ENCODE data around the gene FMN1. TPM values are rescaled to one million over a fixed set of nuclear protein-coding genes. Genes with fewer than 3 reads are reported as not detected.

The FMN1 gene
- total and polyA plus RNA-seq, 2 donors from 2014 or later: 0.71 to 44.8 TPM

GRCh38 chr15:33040496-33040895 is 154.0 kb downstream of the FMN1 start:
- H3K4me1 ChIP-seq (ENCODE audit: control insufficient read depth in 2 of 3, insufficient read depth in 2 of 3, low read depth in 1 of 3, low read length in 3 of 3): peaks cover 0 to 3% (median 0%) of the 10 kb centered on the region in 3 donors
- H3K9ac ChIP-seq (ENCODE audit: low read length in 3 of 3): no peak overlapping the region
- no peak for FAIRE-seq
- no peak overlapping the region for H3K4me3 ChIP-seq (ENCODE audit: low read length in 3 of 3)
- intact Hi-C loops (cut with DNase I): no loop called here
- H3K27me3 ChIP-seq (ENCODE audit: control insufficient read depth, insufficient read depth, low read length): no peaks in the 10 kb centered on the region
- H3K27ac ChIP-seq (ENCODE audit: low read depth in 2 of 2, low read length in 2 of 2): no peak overlapping the region
- DNase-seq: no peak
- H3K36me3 ChIP-seq (ENCODE audit: control insufficient read depth in 2 of 3, insufficient read depth in 3 of 3, low read length in 3 of 3): no peaks in the 10 kb centered on the region
- H3K9me3 ChIP-seq (ENCODE audit: control insufficient read depth in 2 of 3, insufficient read depth in 1 of 3, low read length in 3 of 3): peaks cover 0 to 2% (median 0%) of the 10 kb centered on the region in 3 donors
- TF ChIP-seq, protein P1, sequence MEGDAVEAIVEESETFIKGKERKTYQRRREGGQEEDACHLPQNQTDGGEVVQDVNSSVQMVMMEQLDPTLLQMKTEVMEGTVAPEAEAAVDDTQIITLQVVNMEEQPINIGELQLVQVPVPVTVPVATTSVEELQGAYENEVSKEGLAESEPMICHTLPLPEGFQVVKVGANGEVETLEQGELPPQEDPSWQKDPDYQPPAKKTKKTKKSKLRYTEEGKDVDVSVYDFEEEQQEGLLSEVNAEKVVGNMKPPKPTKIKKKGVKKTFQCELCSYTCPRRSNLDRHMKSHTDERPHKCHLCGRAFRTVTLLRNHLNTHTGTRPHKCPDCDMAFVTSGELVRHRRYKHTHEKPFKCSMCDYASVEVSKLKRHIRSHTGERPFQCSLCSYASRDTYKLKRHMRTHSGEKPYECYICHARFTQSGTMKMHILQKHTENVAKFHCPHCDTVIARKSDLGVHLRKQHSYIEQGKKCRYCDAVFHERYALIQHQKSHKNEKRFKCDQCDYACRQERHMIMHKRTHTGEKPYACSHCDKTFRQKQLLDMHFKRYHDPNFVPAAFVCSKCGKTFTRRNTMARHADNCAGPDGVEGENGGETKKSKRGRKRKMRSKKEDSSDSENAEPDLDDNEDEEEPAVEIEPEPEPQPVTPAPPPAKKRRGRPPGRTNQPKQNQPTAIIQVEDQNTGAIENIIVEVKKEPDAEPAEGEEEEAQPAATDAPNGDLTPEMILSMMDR (IDR thresholded peaks at IDR 0.05; ENCODE audit: borderline replicate concordance, extremely low read depth, insufficient read depth): no peak

- Histone ChIP-seq H3K27ac (ENCODE audit: low read depth in 2 of 2, low read length in 2 of 2) (no peak overlapping the region), H3K27me3 (ENCODE audit: control insufficient read depth, insufficient read depth, low read length) (no peaks in the 10 kb centered on the region), H3K4me3 (ENCODE audit: low read length in 3 of 3) (no peak overlapping the region), H3K4me1 (ENCODE audit: control insufficient read depth in 2 of 3, insufficient read depth in 2 of 3, low read depth in 1 of 3, low read length in 3 of 3) (no peaks in the 10 kb centered on the region), H3K36me3 (ENCODE audit: control insufficient read depth in 2 of 3, insufficient read depth in 3 of 3, low read length in 3 of 3) (no peaks in the 10 kb centered on the region), H3K9me3 (ENCODE audit: control insufficient read depth in 2 of 3, insufficient read depth in 1 of 3, low read length in 3 of 3) (no peaks in the 10 kb centered on the region), H3K9ac (ENCODE audit: low read length in 3 of 3) (no peak overlapping the region)
- intact Hi-C loops (cut with DNase I): no loop called here
- DNase-seq (no peak), FAIRE-seq (no peak)
- TF ChIP-seq, protein P1 (IDR thresholded peaks at IDR 0.05; ENCODE audit: borderline replicate concordance, extremely low read depth, insufficient read depth): no peak
These were observed 159.9 kb downstream of the FMN1 start for GRCh38 chr15:33034588-33034987.

DNA sequence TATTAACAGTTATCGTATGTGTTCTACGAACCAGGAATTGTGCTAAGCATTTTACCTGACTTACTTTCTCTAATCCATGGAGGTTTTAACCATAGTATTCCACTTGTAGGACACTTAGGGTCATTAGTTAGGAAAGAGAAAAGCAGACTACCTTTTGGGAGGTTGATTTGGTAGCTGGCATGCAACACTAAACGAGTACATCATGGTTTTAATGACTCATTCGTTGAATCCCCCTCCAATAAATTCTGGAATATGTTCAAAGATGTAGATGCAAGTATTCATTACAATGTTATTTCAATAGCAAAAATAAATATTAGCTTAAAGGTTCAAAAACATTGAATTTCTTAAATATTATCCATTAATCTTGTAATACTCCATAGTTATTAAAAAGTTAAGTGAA is 162.5 kb downstream of the FMN1 start:
- H3K4me3 ChIP-seq (ENCODE audit: low read length in 3 of 3): no peak overlapping the region
- peak; percentile 29 for FAIRE-seq

More for the DNA sequence above, 162.5 kb downstream of the FMN1 start:
- no peak overlapping the region for H3K9ac ChIP-seq (ENCODE audit: low read length in 3 of 3)
- no peaks in the 10 kb centered on the region for H3K36me3 ChIP-seq (ENCODE audit: control insufficient read depth in 2 of 3, insufficient read depth in 3 of 3, low read length in 3 of 3)
- H3K4me1 ChIP-seq (ENCODE audit: control insufficient read depth in 2 of 3, insufficient read depth in 2 of 3, low read depth in 1 of 3, low read length in 3 of 3): peaks cover 0 to 8% (median 7%) of the 10 kb centered on the region in 3 donors
- H3K27ac ChIP-seq (ENCODE audit: low read depth in 2 of 2, low read length in 2 of 2): no peak overlapping the region
- H3K27me3 ChIP-seq (ENCODE audit: control insufficient read depth, insufficient read depth, low read length): no peaks in the 10 kb centered on the region
- no peak for DNase-seq
- H3K9me3 ChIP-seq (ENCODE audit: control insufficient read depth in 2 of 3, insufficient read depth in 1 of 3, low read length in 3 of 3): no peaks in the 10 kb centered on the region
- intact Hi-C loops (cut with DNase I): no loop called here
- TF ChIP-seq, protein P1 (IDR thresholded peaks at IDR 0.05; ENCODE audit: borderline replicate concordance, extremely low read depth, insufficient read depth): no peak
